NCI-H1092 (cell line): ENCODE results near the gene TSPAN10.

ENCODE experiments used
- DNase-seq: peaks from one replicate; lab custom pipeline; 2025; lab: John Stamatoyannopoulos, UW

The TSPAN10 gene

GRCh38 chr17:81635431-81635830, 1.6 kb upstream of the TSPAN10 start:
- DNase-seq, result no peak

GRCh38 chr17:81635973-81636504, 957 bp upstream of the TSPAN10 start:
- DNase-seq, result peak; percentile 7

DNA sequence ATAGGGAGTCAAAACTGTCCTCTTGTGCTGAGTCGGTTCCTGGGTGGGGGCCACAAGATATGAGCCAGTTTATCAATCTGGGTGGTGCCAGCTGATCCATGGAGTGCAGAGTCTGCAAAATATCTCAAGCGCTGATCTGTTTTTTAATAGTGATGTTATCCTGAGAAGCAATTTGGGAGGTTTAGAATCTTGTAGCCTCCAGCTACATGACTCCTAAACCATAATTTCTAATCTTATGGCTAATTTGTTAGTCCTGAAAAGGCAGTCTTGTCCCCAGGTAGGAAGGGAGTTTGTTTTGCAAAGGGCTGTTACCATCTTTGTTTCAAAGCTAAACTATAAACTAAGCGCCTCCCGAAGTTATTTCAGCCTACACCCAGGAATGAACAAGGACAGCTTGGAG, 1.7 kb downstream of the TSPAN10 start:
- DNase-seq, result no peak

DNA sequence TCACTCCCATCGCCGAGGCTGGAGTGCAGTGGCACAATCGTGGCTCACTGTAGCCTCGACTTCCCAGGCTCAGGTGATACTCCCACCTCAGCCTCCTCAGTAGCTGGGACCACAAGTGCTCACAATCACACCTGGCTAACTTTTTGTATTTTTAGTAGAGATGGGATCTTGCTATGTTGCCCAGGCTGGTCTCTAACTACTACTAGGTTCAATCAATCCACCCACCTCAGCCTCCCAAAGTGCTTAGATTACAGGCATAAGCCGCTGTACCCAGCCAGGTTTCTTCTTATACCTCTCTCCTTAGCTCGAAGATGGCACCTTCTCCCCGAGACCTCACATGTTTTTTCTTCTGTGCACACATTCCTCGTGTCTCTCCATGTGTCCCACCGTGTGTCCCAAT, 3.0 kb downstream of the TSPAN10 start:
- DNase-seq, result no peak

DNA sequence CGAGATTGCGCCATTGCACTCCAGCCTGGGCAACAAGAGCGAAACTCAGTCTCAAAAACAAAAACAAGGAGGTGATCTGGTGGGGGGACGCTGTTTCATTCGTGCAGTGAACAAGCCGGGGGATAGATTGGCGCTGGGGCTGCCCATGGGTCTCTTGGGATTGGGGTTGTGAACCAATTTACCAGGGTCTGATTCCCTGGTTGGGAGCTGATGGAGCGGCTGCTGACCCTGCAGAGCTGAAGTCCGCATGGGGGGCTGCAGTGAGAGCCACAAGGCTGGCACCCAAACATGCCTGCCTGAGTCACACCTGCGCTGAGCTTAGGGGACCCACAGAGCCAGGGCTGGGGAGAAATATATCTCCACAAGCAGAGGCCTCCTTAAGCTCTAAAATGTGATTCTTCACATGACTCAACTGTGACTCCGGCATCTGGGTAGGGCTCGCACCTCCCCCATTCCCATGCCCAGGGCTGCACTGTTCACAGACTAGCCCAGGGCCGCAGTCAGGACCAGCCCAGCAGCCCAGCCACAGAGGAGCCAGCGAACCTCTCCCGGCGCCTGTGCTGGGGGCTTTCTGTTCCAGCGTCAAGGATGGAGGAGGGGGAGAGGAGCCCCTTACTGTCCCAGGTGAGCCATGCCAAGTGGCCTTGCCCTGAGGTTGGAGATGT, 5.0 kb downstream of the TSPAN10 start:
- no peak for DNase-seq

GRCh38 chr17:81644496-81644895, 7.5 kb downstream of the TSPAN10 start:
- DNase-seq, result no peak

- no peak for DNase-seq
Measured at GRCh38 chr17:81644976-81645952, 8.3 kb downstream of the TSPAN10 start.

- DNase-seq, result no peak
Measured at GRCh38 chr17:81646869-81647600, 10.0 kb downstream of the TSPAN10 start.

DNA sequence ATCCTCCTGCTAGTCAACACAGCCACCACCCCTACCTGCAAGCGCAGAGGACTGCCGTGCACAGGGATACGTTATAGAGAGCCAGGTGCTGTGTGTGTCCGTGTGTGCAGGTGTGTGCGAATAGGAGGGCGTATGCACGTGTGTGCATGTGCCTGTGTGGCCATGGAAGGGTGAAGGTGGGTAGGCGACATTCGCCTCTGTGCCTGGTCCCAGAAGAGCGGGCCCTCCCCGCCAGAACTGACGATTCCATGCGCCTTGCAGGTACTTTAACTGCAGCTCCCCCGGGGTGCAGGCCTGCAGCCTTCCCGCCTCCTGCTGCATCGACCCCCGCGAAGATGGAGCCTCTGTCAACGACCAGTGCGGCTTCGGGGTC, 10.6 kb downstream of the TSPAN10 start:
- no peak for DNase-seq

- DNase-seq, result no peak
Measured at GRCh38 chr17:81648013-81648706, 11.2 kb downstream of the TSPAN10 start.

GRCh38 chr17:81648707-81649085, 11.7 kb downstream of the TSPAN10 start:
- no peak for DNase-seq

DNA sequence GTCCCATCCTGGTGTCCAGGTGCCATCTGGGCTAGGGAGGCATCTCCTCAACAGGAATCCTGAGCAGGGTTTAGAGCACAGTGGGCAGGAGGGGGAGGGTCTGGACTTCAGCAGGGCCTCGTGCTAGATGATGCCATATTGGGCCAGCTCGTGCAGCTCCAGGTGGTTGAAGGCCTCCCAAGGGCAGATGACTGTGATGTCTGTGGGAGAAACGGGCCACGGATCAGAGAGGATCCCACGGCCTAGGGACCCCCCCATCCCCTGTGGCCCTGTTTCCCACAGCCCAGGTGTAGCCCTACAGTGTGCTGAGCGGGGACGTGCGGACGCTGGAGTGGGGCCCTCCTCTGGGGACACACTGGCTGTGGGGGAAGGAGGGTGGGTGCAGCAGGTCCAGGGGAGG, 14.0 kb downstream of the TSPAN10 start:
- DNase-seq, result no peak

- no peak for DNase-seq
Measured at GRCh38 chr17:81651692-81652091, 14.7 kb downstream of the TSPAN10 start.

GRCh38 chr17:81652906-81653771, 16.1 kb downstream of the TSPAN10 start:
- no peak for DNase-seq

DNA sequence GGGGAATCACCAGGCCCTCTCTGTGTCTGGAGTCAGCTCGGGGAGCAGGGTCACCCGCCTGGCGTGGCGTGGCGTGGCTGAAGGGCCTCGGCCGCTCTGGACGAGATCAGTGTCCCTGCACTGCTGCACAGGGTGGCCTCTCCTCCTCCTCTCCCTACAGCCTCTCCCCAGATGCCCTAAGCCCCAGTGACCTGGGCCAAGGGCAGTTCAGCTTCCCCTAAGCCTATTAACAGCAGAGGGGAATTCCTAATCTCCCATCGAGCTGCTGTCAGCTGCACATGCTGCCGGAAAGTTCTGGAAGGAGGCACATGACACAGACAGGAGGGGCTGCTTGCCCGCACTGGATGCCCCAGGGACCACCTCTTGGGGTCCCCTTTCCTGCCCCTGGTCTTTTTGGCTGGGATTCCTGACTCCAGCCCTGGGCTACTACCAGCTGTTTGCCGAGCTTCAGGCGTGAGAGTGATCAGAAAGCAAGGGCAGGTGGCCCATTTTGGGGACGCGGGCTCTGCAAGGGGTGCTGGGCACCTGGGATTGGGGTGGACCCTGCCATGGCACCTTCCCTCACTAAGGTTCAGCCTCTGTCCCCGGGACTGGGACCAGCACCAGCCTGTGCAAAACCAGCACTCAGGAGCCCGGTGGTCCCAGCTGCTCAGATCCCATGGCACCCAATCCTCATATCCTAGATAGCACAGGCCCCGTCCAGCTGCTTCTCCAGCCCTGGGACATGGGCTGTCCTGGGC, 18.6 kb downstream of the TSPAN10 start:
- DNase-seq, result no peak

GRCh38 chr17:81656118-81656743, 19.2 kb downstream of the TSPAN10 start, which contains the start of gene PDE6G:
Gene PDE6G, minus strand, starts transcription at chr17:81656542. Its CDS starts 3,237 bp downstream, at chr17:81653305.
- DNase-seq, result no peak

- no peak for DNase-seq
Measured at GRCh38 chr17:81656835-81657234, 19.8 kb downstream of the TSPAN10 start.

GRCh38 chr17:81659038-81659437, 22.0 kb downstream of the TSPAN10 start:
- no peak for DNase-seq

DNA sequence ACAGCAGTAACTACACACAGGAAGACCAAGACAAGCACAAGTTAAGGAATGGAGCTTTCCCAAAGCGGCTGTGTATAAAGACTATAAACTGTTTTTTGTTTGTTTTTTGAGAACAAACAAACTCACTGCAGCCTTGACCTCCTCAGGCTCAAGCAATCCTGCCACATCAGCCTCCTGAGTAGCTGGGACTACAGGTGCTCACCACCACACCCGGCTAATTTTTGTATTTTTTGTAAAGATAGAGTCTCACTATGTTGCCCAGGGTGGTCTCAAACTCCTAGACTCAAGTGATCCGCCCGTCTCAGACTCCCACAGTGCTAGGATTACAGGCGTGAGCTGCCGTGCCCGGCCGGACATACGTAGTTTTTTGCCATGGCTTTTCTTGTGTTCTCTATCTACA, 23.4 kb downstream of the TSPAN10 start:
- DNase-seq, result no peak
